ENCODE data around the gene AKAP10.

The AKAP10 gene

GRCh38 chr17:19938736-19939135, 38.9 kb downstream of the AKAP10 start:
- Histone ChIP-seq H3K4me1 (no peaks in the 10 kb centered on the region), H3K9me3 (no peaks in the 10 kb centered on the region), H3K27me3 (no peaks in the 10 kb centered on the region), H3K4me3 (ENCODE audit: low read depth, low read length) (no peak overlapping the region), H3K36me3 (peaks cover 6% of the 10 kb centered on the region; the same call in 1 of the 2 replicates)
- TF ChIP-seq CTCF (IDR thresholded peaks at IDR 0.05; ENCODE audit: low read depth, low read length): no peak
- no peak for DNase-seq

GRCh38 chr17:19937522-19937921, 40.1 kb downstream of the AKAP10 start:
- H3K4me3 ChIP-seq (ENCODE audit: low read depth, low read length): no peak overlapping the region
- H3K27me3 ChIP-seq: no peaks in the 10 kb centered on the region
- H3K4me1 ChIP-seq: no peaks in the 10 kb centered on the region
- H3K36me3 ChIP-seq: peaks cover 6% of the 10 kb centered on the region; the same call in 1 of the 2 replicates
- no peak for TF ChIP-seq CTCF (IDR thresholded peaks at IDR 0.05; ENCODE audit: low read depth, low read length)
- H3K9me3 ChIP-seq: no peaks in the 10 kb centered on the region
- DNase-seq: no peak

GRCh38 chr17:19935169-19935568, 42.5 kb downstream of the AKAP10 start:
- no peak for TF ChIP-seq CTCF (IDR thresholded peaks at IDR 0.05; ENCODE audit: low read depth, low read length)
- Histone ChIP-seq H3K4me1 (no peaks in the 10 kb centered on the region), H3K9me3 (no peaks in the 10 kb centered on the region), H3K4me3 (ENCODE audit: low read depth, low read length) (no peak overlapping the region), H3K36me3 (peaks cover 6% of the 10 kb centered on the region; the same call in 1 of the 2 replicates), H3K27me3 (no peaks in the 10 kb centered on the region)
- DNase-seq: no peak

GRCh38 chr17:19933628-19934027, 44.0 kb downstream of the AKAP10 start:
- no peaks in the 10 kb centered on the region for H3K9me3 ChIP-seq

GRCh38 chr17:19933221-19933620, 44.4 kb downstream of the AKAP10 start:
- Histone ChIP-seq H3K4me3 (ENCODE audit: low read depth, low read length) (no peak overlapping the region), H3K27me3 (no peaks in the 10 kb centered on the region), H3K36me3 (peaks cover 6% of the 10 kb centered on the region; the same call in 1 of the 2 replicates), H3K4me1 (no peaks in the 10 kb centered on the region), H3K9me3 (no peaks in the 10 kb centered on the region)
- TF ChIP-seq CTCF (IDR thresholded peaks at IDR 0.05; ENCODE audit: low read depth, low read length): no peak
- DNase-seq: no peak

More at GRCh38 chr17:19933628-19934027, 44.0 kb downstream of the AKAP10 start:
- peaks cover 6% of the 10 kb centered on the region; the same call in 1 of the 2 replicates for H3K36me3 ChIP-seq
- no peak for TF ChIP-seq CTCF (IDR thresholded peaks at IDR 0.05; ENCODE audit: low read depth, low read length)
- no peaks in the 10 kb centered on the region for H3K27me3 ChIP-seq
- no peak overlapping the region for H3K4me3 ChIP-seq (ENCODE audit: low read depth, low read length)
- H3K4me1 ChIP-seq: no peaks in the 10 kb centered on the region
- DNase-seq: no peak

- no peaks in the 10 kb centered on the region for H3K9me3 ChIP-seq
- no peak for DNase-seq
- H3K27me3 ChIP-seq: no peaks in the 10 kb centered on the region
- no peak overlapping the region for H3K4me3 ChIP-seq (ENCODE audit: low read depth, low read length)
- H3K36me3 ChIP-seq: no peaks in the 10 kb centered on the region
- no peaks in the 10 kb centered on the region for H3K4me1 ChIP-seq
- no peak for TF ChIP-seq CTCF (IDR thresholded peaks at IDR 0.05; ENCODE audit: low read depth, low read length)
These were observed 49.3 kb downstream of the AKAP10 start for GRCh38 chr17:19928299-19928698.
